ENCODE data around the gene SH2B2.

The SH2B2 gene

GRCh38 chr7:102268635-102269034, 18.0 kb upstream of the SH2B2 start:
- no peak for DNase-seq

- DNase-seq = no peak
These were observed 16.3 kb upstream of the SH2B2 start for GRCh38 chr7:102270178-102270887.

GRCh38 chr7:102271158-102271798, 15.4 kb upstream of the SH2B2 start:
- DNase-seq = no peak

GRCh38 chr7:102272075-102272916, 14.4 kb upstream of the SH2B2 start:
- DNase-seq = peak; percentile 71 to 80

- DNase-seq = no peak
These were observed 13.5 kb upstream of the SH2B2 start for GRCh38 chr7:102272917-102273748.

- no peak for DNase-seq
These were observed 12.6 kb upstream of the SH2B2 start for GRCh38 chr7:102273749-102274712.

- no peak for DNase-seq
These were observed 11.5 kb upstream of the SH2B2 start for GRCh38 chr7:102275123-102275703.

GRCh38 chr7:102277901-102278300, 8.8 kb upstream of the SH2B2 start:
- no peak for DNase-seq

- peak; percentile 59 to 64 for DNase-seq
These were observed 6.9 kb upstream of the SH2B2 start for GRCh38 chr7:102279537-102280400.

- no peak for DNase-seq
These were observed 6.1 kb upstream of the SH2B2 start for GRCh38 chr7:102280521-102280920.

- no peak for DNase-seq
These were observed 4.9 kb upstream of the SH2B2 start for GRCh38 chr7:102281785-102282184.

GRCh38 chr7:102282465-102283362, 4.0 kb upstream of the SH2B2 start:
- DNase-seq = no peak

GRCh38 chr7:102283477-102284189, 3.0 kb upstream of the SH2B2 start:
- no peak for DNase-seq

GRCh38 chr7:102284399-102284798, 2.3 kb upstream of the SH2B2 start:
- DNase-seq = no peak

GRCh38 chr7:102284891-102285539, 1.7 kb upstream of the SH2B2 start:
- no peak for DNase-seq

- DNase-seq = no peak
These were observed 980 bp upstream of the SH2B2 start for GRCh38 chr7:102285540-102286236.
